Caki2 (cell line): ENCODE results near the gene THAP4. TPM values are rescaled to one million over a fixed set of nuclear protein-coding genes. Genes with fewer than 3 reads are reported as not detected.

Source experiments
- DNase-seq: peaks from one replicate; pipeline ENCODE4 v3.0.0-alpha.2; 2015; ENCODE audit warnings: low read depth
- in situ Hi-C: cut with HindIII; loops from 2 replicates; pipeline ENCODE4 v1.10.0; 2016; ENCODE audit warnings: low sequenced_read_pairs, low pct_unique_long_range_greater_than_20kb, mixed read lengths
- total RNA-seq: library from RNA; depleted of rRNA; stranded (reverse); fragments of >200 nt; shearing (Covaris generic); gene quantifications from 2 replicates; pipeline ENCODE4 v1.2.3, GENCODE V29; 2014; ENCODE audit warnings: low replicate concordance

The THAP4 gene
- total RNA-seq, 1 experiment from 2014 or later, result 87.0 TPM

DNA sequence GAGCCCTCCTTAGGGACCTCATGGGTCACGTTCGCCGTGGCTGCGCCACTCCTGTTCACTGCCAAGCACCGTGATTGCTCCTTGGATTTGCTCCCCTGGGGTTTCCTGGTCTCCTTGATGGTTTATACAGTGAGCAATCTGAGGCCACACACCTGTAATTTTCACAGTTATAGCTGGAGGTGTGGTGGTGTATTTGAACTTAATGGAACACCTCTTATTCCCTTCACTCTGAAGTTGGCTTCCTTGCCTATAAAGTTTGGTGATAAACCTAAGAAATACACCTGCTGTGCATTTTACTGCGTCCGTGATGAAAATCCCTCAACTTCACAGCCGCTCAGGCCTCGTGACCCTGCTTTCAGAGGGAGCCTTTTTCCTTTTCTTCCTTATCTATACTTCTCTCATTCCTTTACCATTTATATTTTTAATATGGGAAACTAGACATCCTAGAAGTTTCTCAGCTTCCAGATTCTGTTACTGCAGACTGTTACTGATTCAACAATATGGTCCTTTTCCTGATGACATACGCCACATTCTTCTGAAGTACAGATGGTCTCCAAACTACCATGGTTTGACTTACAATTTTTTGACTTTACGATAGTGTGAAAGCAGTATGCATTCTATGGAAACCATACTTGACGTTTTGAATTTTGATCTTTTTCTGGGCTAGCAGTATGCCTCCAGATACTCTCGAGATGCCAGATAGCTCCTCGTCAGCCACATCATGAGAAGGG is 9.1 kb upstream of the THAP4 start:
- DNase-seq, result no peak
- in situ Hi-C loops, result no loop called here

DNA sequence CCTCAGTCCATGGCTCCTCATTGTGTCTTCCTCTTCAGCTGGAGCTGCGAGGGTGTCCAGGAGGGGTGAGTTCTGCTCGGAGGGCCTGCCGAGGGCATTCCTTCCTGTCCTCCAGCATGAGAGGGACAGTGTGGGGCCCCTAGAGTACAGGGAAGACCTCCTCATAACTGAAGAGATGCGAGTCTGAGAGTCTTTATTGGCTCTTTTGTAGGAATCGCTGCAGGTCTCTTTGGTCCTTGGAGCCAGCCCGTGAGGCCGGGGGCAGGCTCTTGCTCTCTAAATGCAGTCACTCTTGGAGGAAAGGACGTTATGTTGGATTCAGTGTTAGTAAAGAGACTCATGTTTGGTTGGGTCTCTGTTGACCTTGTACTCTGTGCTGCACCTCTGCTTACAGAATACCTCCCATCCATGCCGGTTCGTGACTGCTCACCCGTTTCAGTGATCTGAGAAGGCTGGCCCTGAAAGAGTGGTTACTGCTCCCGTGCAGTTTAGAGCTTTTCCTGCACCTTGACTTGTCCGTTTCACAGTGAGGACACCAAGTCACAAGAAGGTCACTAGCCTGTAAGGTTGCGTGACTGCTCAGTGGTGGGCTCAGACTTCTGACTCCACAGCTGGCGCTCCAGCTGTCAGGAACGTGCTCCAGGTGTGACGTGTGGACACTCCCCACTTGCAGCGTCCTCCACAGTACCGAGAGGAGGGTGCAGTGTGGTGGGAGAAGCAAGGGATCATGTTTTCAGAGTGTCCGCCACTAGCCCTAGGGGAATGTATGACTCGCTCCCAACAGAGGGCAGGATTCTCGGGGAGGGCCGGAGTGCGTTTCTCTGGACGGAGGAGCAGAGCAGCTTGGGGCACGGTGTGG is 8.3 kb upstream of the THAP4 start:
- DNase-seq, result no peak
- in situ Hi-C loops, result no loop called here

DNA sequence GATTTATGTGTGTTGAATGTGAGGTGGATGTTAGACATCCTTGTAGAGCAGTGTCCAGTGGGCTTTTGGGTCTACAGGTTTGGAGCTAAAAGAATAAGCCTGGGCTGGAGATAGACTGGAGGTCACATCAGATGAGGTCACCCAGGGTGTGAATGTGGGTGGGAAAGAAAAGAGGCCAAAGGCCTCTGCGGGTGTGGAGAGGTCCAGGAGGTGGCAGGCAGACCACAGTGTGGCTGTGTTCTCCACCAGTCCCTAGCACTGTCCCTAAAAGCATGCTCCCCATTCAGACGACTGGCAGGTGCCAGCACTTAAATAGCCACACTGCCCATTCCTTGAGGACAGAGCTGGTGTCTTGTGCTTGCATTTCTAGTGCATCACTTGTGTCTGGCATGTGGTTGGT is 4.7 kb upstream of the THAP4 start:
- in situ Hi-C loops, result no loop called here
- DNase-seq, result no peak

DNA sequence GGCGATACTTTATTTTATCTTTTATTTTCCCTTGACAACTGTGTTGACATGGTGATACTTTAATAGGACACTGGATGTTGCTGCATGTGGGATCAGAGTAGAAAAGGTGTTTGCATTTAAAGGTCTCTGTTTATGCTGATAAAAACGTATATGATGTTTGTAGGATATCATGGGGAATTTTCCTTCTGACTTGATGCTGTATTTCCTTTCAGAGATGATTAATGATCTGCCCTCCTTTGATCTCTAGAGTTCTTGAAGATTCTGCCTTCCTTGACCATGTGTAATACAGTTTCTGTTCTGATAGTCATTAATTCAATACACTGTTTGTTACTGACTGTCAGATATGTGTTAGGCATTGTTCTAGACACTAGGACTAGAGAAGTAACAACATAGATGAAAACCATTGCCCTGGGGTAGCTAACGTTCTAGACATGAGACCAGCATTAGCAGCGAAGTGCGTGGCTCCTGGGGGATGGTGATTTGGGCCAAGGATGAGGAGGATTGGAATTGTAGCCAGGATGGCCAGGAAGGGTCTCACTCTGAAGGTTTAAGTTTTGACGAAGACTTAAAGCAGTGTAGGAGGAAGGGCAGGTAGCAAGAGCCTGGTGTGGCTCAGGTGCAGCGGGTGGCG is 3.3 kb upstream of the THAP4 start:
- in situ Hi-C loops, result no loop called here
- no peak for DNase-seq

DNA sequence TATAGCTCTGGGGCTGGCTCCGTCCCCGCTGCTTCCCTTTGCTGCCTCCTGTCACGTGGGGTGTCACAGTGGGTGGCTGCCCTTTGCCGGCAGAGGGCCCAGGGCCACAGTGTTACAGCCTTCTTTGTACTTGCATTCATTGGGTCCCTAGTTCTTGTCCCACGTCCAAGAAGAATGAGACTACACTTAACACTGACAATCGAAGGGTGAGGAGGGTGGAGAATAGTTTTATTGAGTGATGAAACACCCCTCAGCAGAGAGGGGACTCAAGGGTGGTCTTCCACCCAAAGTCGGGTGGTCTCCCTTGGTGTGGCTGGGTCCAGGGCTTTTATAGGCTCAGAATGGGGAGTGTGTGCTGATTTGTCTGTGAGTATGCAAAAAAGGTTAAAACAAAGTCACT is 2.4 kb upstream of the THAP4 start:
- no peak for DNase-seq
- in situ Hi-C loops, result no loop called here

DNA sequence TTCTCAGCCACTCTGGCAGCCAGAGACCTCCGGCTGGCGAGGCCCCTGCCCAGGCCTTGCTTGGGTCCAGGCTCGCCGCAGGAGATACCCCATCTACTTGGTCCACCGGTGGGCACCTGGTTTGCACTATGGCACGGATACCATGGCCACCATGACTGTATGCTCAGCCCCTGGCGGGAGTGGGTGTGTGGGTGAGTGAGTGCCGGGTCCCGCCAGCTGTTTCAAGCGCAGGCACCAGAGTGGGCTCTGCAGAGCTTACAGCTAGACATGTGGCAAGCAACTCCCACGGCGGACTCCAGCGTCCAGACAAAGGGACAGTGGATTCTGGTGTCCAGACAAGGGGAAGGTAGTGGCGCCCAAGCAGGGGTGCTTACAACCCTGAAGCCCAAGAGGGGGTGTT is 2.0 kb upstream of the THAP4 start:
- in situ Hi-C loops, result no loop called here
- DNase-seq, result no peak

DNA sequence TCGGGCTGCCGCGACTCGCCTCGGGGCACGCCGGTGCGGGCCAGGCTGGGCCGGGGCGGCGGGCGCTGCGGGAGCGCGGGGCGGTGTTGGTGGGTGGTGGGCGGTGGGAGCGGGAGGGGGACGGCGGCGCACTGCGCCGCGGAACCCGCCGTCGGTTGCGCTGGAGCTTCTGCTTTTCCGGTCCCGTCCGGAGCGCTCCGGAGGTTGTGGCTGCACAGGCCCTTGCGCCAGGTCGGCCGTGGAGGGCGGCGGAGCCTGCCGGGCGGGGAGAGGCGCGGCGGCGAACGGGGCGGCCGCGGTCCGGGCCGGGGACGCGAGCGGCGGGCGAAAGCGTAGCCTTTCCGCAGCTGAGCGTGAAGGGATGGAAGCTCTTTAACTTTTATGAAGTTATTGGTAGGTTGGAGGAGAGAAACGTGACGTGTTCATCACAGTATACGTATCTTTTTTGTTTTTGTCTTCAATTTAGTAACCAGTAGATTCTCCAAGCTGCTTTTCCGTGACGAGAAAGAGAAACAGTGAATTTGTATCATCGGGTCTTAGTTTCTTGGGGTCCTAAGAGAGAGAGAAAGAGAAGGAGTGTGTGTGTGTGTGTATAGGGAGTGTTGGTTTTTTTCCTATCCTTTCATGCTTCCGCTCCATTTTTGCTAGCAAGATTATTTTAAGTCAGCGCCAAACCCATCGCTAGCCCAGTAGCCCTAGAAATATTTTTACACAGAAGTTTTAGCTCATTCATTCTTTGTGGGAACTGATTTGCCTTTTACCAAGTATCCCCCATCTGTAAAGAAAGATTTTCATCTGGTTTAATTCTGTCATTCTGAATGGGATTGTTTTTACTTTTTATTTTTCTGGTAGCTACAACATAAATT is 1.1 kb upstream of the THAP4 start:
- no peak for DNase-seq
- in situ Hi-C loops, result no loop called here

DNA sequence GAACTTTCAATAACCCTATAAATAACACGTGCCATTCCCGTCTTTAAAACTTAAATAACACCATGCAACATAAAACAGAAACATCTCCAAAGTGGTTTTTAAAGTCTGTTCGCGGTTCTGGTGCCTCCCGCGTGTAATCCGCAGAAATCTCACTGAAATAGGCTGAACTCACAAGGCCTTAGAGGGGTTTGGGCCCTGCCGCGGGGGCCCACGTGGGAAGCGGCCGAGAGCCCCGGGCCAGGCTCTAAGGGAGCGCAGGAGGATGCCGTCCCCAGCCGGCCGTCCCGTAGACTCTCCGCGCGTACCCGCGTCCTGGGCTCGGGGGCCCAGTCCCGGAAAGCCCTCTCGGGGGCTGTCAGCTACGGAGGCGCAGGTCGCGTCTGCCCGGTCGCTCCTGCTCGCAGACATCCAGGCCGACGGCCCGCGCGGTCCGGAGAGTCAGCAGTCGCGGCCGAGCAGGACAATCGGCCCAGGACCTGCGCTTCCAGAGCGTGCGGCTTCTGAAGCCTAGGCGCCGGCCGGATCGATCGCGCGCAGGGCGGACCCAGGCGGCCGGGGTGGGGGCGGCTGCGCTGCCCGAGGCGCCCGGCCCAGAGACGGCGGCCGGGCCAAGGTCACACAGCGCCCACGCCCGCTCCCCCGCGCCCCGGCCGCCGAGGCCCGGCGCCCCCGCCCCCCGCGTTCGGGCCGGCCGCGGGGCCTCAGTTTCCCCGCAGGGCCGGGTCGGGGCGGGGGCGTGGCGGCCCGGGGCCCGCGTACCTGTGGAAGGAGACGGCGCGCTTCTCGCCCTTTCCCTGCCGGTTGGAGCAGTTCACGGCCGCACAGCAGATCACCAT is 558 bp downstream of the THAP4 start:
- in situ Hi-C loops, result no loop called here
- DNase-seq, result peak; percentile 41

DNA sequence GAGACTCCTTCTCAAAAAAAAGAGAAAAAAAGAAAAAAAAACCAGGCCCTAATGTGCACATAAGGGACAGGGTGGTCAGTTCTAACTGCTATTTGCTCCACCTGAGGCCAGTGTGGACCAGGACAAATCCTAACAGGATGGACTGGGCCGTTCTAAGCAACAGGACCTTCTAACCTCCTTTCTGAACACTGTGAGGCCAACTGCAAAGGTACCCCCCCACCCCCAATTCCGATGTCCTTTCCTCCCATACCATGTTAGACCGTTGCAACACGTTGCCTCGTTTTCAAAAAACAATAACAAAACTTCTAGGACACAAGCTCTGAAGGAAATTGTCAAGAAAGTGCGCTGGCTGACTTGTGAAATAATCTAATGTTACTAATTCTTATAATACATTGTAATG is 1.2 kb downstream of the THAP4 start:
- DNase-seq, result no peak
- in situ Hi-C loops, result no loop called here

DNA sequence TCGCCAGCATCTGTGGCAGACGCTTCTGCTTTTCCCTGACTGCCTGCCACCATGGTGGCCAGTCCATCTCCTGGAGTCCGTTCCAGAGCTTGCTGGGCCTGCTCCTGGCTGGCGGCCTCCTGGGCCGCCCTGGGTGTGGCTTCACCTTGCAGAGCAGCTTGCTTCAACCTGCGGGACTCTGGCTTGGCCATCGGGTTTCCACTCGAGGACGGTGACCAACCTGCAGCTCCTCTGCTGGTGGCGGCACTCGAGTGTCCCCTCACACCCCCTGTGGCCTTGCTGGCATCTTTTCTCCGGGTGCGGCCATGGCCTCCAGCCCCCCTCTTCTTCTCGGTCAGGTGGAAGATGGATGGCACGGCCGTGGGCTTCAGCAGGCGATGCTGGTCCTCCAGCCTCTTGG is 3.4 kb downstream of the THAP4 start:
- DNase-seq, result no peak
- in situ Hi-C loops, result no loop called here

DNA sequence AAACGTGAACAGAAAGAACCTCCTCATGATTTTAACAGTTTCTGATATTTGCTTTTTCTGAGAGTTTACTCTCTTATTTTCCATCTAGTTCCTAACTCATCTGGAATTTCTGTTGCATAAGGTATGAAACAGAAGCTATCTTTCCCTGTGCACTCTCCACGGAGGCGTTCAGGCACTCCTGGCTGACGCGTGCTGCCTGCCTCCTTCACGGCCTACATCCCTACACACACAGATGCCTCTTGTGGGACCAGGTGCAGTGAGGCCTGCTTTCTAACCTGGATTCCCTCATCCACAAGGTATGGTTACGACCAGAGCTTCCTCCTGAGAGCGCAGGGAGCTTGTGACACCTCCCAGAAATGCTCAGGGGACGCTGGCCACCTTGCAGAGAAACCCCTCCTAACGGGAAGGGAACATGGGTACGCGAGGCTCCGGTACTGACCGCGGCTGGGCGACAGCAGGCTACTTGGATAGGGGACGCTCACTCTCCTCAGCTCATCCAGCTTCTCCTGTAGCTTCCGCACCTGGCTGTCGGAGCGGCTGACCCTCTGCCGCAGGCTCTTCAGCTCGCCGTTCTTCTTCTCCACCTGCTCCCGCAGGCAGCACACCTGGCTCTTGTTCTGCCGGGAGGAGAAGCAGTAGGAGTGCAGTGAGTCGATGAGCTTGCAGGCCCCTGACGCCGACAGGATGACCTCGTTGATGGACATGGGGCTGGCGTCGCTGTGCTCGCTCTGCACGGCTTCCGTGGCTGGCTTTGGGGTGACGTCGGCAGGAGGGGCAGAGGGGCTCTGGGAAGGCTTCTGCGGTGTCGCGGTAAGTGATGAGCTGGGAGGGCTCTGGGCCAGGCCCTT is 4.3 kb downstream of the THAP4 start:
- DNase-seq, result no peak
- in situ Hi-C loops, result no loop called here

DNA sequence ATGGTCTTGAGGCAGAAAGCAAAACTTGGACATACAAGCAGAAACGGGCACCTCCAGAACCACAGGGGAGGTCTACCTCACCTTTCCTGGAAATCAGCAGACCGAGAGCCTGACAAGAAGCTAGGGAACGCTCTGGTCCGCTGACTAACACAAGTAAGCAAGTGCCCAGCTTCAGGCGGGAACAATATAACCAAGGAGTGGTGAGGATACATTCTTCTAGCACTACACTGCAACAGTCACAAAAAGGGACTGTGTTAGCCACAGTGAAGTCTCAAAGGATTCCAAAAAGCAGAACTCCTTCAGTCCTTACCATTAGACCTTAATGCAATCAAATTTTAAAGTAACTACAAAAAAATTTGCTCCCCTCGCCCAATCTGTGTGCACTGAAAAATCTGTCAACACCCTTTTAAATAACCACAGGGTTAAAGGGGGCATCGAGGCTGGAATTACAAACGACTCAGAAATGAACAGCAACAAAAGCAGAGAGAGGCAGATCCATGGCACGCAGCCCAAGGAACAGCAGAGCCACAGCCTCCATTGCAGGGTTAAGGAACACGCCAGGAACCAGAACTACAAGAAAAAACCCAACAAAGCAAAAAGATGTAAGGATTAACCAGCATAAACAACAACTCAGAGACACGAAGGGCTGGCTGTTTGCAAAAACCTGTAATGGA is 7.1 kb downstream of the THAP4 start:
- no peak for DNase-seq
- in situ Hi-C loops, result no loop called here

DNA sequence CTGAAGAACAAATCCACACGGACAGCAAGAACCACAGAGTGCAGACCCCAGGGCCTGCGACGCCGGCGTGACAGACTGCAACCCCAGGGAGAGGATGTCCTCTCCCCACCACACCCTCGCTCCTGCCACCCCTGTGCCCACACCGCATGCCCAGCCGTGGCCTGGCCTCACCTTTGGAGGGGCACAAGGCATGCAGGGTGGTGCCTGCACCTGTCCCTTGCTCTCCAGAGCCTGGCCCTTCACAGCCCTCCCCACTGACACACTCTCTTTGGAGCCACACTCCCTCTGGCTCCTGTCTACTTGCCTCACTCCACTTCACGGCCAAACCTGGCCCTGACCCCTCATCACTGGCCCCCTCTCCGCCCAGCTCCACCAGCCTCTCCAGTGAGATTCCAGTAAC is 9.3 kb downstream of the THAP4 start:
- no peak for DNase-seq
- in situ Hi-C loops, result no loop called here

DNA sequence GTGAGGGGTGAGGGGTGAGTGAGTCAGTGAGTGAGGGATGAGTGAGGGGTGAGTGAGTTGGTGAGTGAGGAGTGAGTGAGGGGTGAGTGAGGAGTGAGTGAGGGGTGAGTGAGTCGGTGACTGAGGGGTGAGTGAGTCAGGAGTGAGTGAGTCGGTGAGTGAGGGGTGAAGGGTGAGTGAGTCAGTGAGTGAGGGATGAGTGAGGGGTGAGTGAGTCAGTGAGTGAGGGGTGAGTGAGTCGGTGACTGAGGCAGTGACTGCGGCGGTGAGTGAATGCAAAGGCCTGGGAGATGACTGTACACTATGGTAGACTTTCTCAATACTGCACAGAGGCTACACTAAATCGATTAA is 16.6 kb downstream of the THAP4 start:
- in situ Hi-C loops, result no loop called here
- peak; percentile 45 for DNase-seq

DNA sequence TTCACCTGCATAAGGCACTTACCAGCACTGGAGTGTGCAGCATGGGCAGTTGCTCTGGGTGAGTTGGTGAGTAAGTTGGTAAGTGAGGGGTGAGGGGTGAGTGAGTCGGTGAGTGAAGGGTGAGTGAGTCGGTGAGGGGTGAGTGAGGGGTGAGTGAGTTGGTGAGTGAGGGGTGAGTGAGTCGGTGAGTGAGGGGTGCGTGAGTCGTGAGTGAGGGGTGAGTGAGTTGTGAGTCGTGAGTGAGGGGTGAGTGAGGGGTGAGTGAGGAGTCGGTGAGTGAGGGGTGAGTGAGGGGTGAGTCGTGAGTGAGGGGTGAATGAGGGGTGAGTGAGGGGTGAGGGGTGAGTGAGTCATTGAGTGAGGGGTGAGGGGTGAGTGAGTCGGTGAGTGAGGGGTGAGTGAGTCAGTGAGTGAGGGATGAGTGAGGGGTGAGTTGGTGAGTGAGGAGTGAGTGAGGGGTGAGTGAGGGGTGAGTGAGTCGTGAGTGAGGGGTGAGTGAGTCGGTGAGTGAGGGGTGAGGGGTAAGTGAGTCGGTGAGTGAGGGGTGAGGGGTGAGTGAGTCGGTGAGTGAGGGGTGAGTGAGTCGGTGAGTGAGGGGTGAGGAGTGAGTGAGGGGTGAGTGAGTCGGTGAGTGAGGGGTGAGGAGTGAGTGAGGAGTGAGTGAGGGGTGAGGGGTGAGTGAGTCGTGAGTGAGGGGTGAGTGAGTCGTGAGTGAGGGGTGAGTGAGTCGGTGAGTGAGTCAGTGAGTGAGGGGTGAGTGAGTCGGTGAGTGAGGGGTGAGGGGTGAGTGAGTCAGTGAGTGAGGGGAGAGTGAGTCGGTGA is 17.1 kb downstream of the THAP4 start:
- DNase-seq, result no peak
- in situ Hi-C loops, result no loop called here

DNA sequence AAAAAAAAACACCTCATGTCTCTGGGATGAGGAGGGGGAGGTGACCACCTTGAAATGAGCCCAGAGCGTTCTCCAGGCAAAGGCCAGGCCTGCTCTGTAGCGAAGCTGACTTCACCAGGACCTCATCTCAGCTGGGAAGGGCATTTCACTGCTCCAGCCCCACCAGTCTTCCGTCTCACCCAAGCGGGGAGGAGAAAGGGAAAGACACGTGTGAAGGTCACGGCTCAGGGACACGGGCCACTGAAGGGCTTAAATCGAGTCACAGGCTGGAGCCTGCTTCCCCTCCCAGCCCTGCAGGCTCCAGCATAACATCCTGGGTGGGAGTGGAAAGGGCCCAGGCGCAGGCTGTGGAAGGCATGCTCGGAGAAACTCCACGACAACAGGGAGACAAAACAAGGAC is 18.1 kb downstream of the THAP4 start:
- in situ Hi-C loops, result no loop called here

More for the DNA sequence above, 18.1 kb downstream of the THAP4 start:
- no peak for DNase-seq
